Ammon's horn (tissue), 1 donor: ENCODE results near the gene SNAI3.

Experiments
- DNase-seq: peaks from one replicate; pipeline ENCODE4 v3.0.0-alpha.2; 2016; ENCODE audit warnings: low spot score

SNAI3 gene

DNA sequence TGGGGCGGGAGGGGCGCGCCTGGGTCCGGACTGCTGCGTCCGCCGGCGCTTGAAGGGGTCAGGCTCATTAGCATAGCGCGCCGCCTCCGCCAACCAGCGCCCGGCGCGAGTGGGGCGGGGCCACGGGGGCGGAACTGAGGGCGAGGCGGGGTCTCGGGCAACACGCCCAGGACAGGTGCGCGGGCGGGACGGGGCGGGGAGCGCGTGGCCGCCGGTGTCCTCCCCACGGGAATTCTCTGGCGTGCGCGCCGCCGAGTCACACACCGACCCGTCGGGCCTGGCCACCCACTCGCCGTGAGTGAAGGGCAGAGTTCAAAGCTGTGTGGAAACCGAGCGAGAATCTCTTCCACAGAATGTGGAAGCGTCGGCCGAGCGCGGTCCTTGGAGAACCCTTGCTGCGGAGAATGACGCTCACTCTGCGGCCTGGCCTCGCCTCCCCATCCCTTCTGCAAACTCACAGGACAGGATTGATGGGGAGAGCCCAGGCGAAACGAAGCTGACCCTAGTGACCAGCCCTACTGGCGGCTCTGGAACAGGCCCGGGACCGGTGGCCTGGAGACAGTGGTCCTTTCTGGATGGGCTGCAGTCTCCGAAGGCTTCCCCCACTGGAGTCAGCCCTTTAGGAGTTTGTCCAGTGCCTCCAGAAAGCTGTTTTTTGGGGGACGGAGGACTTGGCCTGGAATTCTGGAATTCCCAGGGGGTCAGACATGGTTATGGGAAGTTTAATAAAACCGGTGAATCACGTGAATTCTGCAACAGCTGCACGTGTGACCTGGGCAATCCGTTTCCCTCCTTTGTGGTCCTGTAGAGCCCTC is at the start of gene SNAI3:
Gene SNAI3, minus strand, starts transcription at position 69 of the 815 bp plus-strand sequence. CDS start 101 bp downstream, outside the sequence.
- peak; percentile 70 for DNase-seq

GRCh38 chr16:88736088-88736487 is 49.8 kb upstream of the SNAI3 start:
- DNase-seq = no peak

GRCh38 chr16:88735616-88736015 is 49.3 kb upstream of the SNAI3 start:
- no peak for DNase-seq

- DNase-seq = no peak
These were observed 48.8 kb upstream of the SNAI3 start for GRCh38 chr16:88735121-88735520.

GRCh38 chr16:88734361-88734728 is 48.0 kb upstream of the SNAI3 start:
- DNase-seq = no peak

DNA sequence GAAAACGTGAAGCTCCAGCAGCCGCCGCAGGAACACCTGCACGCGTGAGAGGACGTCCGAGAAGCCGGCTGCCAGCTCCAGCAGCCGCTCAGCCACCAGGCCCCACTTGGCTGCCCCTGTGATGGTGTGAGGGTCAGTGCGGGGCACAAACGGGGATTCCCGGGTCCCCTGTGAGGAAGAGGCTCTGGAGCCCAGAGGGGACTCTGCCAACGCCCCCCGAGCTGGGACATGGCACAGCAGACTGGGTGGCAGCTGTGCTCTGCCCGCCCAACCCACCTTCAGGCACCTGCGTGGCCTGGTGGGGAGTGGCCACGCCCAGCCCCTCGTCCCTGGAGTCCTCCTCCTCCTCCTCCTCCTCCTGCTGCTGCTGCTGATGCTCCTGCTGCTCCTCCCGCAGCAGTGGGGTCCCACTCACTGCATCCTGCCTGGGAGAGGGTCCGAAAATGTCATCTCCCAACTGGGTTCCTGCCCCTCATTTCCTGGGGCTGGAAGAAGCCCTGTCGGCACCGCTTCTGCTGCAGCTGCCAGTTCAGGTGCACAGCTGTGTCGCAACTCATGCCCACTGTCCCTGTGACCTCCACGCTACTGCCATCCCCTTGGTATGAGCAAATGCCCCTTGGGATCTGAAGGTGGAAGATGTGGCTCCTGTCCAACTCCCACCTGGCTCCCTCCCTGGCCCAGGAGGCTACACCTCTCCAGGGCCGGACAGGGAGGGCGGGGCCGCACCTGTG is 47.5 kb upstream of the SNAI3 start:
- no peak for DNase-seq

DNA sequence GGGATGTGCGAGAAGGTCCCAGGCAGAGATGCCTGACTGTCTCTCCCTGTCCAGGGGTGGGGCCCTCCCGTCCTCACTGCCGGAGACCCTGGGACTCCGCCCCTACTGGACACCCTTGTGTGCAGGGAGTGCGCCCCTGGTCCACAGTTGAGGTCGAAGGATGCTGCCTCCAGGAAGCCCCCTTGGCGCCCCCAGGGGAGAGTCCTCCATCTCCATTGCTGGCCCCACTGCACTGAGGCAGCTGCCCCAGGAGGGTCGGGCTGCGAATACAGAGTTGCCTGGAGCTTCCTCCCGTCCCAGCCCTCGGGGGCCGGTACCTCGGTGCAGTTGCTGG is 46.6 kb upstream of the SNAI3 start:
- no peak for DNase-seq

DNA sequence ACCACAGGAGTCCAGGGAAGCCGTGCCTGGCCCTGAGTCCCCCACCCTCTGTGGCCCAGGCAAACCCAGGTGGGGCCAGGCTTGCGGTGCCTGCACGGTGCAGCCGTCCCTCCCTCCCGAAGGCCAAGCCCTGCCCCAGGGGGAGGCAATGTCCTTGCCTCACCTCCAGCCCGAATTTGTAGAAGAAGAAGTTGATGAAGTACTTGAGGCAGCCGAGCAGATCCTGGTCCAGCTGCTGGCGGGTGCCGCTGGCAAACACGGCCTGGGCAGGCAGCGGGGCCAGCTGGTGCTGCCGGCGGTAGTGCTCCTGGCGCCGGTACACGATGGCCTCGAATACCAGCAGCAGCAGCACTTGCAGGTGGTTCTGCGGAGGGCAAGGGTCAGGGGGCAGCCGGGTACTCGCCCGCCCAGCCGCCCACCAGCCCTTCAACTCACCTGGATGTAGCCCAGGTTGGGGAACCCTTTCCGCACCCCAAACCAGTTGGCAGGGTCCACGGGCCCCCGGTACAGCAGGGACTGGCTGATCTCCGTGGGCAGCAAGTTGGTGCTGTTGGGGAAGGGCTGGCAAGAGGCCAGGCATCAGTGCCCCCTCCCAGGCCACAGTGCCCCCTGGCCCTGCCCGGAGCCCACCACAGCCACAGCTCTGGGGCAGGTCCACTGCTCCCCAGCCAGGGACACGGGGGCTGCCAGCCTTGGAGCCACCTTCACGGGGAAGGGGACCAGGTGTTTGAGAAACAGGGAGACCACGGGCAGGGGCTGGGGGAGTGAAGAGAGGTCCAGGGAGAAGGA is 46.1 kb upstream of the SNAI3 start:
- DNase-seq = no peak

GRCh38 chr16:88731699-88732098 is 45.4 kb upstream of the SNAI3 start:
- no peak for DNase-seq

DNA sequence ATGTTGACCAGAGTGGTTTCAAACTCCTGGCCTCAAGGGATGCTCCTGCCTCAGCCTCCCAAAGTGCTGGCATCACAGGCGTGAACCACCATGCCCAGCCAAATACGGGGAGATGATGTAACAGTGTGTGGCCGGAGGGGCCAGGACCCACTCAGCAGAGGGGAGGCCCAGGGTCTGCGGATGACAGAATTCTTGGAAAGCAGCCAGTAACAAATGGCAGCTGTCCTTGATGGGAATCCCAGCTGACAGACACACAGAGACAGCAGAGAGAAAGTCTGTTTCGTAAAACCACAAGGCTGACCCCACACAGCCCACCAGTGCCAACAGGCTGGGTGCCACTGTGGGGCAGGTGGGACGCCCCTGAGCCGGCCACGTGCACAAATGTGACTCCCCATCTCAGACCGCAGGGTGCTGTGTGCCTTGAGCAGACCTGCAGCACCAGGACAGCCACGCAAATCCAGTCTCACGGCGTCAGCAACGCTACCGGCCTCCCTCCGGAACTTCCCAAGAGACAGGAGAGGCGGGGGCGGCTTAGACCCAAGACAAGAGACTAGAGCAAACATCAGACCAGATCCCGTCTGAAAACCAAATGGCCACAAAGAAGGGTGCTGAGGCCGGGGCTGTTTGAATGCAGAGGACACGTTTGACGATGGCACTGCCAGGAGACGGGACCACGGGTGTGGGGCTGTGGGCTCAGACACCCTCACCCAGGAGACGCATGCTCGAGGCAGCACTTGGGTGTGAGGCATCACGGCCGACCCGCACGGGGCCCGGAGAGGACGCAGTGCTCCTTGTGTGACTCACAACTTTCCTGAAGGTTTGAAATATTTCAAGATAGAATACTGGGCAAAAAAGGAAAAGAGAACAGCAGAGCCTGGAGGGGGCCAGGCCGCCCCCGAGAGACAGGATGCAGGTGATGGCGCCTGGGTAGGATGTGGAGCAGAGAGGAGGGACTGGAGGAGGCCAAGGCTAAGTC is 44.6 kb upstream of the SNAI3 start:
- DNase-seq = no peak

- no peak for DNase-seq
These were observed 41.6 kb upstream of the SNAI3 start for GRCh38 chr16:88727871-88728270.

GRCh38 chr16:88726981-88727380 is 40.7 kb upstream of the SNAI3 start:
- DNase-seq = no peak

DNA sequence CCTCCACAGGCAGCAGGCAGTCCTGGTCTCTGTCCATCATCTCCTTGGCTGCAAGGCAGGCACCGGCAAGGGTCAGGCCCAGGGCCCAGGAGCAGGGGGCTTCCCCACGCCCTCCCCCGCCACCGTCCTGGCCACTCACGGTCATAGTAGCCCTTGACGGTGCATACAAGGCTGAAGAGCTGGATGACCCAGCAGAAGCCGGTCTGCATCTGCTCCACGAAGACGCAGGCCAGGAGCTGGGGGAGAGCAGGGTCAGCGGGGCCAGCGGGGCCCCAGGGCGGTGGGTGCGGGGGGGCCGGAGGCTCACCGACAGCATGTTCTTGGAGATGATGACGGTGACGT is 40.1 kb upstream of the SNAI3 start:
- DNase-seq = no peak

GRCh38 chr16:88725609-88726407 is 39.5 kb upstream of the SNAI3 start:
- no peak for DNase-seq

DNA sequence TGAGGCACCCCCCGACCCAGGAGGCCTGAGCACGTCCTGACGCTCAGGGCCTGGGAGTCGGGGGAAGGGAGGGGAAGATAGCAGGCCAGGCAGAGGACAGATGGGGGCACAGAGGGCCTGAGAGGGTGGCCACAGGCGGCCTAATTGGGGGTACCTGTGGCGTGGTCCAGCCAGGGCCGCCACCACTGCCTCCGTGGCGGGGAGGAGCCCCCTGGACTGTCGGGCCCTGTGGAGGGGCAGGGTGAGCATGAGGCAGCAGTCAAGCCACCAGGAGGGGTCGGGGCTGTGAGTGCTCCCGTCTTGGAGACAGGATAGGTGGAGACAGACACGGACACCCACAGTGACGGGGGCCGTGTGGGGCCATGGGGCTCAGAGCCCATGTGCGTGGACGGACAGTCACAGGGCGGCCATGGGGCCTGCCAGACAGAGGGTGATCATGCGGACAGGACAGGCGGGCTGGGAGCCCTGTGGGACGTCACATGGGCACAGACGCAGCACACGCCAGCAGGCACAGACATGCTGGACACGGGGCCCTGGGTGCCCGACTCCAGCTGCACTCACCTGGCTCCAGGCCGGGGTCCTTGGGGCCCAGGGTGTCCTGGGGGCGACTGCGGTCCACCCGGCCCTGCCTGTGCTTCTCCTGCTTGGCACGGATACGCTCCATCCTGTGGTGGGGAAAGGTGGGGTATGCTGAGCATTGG is 38.7 kb upstream of the SNAI3 start:
- DNase-seq = no peak

GRCh38 chr16:88723911-88724310 is 37.6 kb upstream of the SNAI3 start:
- no peak for DNase-seq

DNA sequence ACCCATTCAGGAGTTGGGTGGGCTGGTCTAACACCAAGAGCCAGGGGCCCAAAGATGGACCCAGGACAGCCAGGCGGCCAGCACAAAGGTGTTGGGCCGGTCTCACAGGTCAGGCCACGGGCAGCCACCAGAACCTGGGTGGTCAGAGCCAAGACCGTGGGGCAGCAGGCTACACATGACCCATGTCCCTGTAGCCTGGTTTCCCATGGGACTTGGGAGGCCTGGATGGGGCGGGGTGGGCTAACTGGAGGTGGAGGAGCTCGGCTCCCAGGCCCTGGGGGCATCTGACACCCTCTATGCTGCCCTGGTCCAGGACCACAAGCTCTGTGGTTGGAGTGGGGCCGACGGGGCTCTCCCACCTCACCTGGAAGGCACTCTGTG is 37.2 kb upstream of the SNAI3 start:
- no peak for DNase-seq

DNA sequence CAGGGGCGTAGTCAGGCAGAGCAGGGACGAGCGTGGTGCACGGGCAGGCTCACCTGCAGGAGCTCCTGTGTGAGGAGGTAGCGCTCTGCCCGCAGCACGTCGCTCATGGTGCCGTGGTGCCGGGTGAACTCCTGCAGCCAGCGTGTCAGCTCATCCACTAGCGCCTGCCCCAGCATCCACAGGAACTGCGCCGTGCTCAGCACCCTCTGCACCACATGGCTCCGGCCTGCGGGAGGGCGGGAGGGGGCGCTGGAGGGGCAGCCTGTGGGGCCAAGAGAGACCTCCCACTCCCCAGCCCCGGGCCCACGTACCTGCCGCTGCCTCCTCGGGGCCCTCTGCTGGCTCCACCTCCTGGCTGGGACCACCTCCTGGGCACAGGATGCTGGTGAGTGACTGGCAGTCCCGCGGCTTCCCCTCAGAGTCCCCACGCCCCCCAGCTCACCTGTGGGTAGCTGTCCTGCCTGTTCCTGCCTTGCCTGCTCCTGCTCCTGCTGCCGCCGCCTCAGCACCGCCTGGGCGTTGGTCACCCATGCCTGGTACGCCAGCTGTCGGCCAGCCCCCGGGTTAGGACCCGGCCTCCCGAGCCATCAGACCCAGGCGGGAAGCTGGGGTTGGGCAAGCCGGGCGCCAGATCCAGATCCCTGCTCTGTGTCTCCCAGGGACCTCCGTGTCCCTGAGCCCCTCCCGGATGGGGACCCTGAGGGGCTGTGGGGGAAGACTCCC is 36.6 kb upstream of the SNAI3 start:
- DNase-seq = no peak
